Measurements from ENCODE around the gene TCOF1. TPM values are rescaled to one million over a fixed set of nuclear protein-coding genes. Genes with fewer than 3 reads are reported as not detected.

Gene TCOF1
- total and polyA plus RNA-seq, 11 donors = 11.9 to 29.9 (median 16.0) TPM

DNA sequence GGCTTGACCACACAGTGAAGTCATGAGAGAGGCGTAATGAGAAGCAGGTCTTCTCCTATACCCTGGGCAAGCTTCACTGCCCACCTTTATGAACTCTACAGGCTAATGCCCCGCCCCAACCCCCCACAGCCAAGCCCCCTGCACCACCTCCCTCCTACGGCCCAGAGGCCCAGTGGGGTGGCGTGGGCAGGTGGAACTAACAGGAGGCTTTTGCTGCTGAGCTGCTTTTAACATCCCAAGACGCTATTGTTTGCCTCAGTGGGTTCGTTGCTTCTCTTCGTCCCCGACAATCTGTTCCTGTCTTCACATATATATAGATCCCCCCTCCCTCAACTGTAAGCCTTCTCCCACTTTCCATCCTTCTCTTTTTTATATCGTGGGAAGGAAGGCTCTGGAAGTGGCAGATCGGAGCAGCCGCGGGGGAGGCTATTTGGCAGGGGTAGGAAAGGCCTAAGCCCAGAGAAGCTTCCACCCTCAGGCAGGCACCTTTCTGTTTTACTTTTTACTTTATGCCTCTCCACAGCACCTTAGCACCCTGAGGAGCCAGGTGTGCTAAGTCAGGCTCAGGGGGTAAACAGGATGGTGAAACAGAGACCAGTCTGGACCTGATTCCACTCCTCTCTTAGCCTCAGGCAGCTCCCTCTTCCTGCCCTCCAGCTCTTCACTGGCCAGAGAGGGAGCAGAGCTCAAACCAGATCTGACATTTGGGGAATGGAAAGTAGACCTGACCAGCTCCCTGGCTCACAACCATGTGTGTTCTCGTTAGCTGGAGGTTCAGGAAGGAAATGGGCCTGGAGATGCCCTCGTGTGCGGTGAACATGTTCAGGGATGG, 28.7 kb downstream of the TCOF1 start:
- TF ChIP-seq POLR2A (IDR thresholded peaks at IDR 0.05) = no peak
- TF ChIP-seq, protein P1, sequence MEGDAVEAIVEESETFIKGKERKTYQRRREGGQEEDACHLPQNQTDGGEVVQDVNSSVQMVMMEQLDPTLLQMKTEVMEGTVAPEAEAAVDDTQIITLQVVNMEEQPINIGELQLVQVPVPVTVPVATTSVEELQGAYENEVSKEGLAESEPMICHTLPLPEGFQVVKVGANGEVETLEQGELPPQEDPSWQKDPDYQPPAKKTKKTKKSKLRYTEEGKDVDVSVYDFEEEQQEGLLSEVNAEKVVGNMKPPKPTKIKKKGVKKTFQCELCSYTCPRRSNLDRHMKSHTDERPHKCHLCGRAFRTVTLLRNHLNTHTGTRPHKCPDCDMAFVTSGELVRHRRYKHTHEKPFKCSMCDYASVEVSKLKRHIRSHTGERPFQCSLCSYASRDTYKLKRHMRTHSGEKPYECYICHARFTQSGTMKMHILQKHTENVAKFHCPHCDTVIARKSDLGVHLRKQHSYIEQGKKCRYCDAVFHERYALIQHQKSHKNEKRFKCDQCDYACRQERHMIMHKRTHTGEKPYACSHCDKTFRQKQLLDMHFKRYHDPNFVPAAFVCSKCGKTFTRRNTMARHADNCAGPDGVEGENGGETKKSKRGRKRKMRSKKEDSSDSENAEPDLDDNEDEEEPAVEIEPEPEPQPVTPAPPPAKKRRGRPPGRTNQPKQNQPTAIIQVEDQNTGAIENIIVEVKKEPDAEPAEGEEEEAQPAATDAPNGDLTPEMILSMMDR (IDR thresholded peaks at IDR 0.05) = no peak
- H3K27me3 ChIP-seq = no peaks in the 10 kb centered on the region
- no peak overlapping the region for H3K4me3 ChIP-seq
- no peaks in the 10 kb centered on the region for H3K4me1 ChIP-seq
- intact Hi-C loops (cut with DNase I) = no loop called here
- DNase-seq (no peak), ATAC-seq (no peak)
- WGBS, 4 donors = 81 to 86% (median 85%) methylated on average over 15 of the region's 15 CpGs
- no peak overlapping the region for H3K27ac ChIP-seq
- peaks cover 3 to 100% (median 97%) of the 10 kb centered on the region in 9 donors for H3K36me3 ChIP-seq
- no peaks in the 10 kb centered on the region for H3K9me3 ChIP-seq

DNA sequence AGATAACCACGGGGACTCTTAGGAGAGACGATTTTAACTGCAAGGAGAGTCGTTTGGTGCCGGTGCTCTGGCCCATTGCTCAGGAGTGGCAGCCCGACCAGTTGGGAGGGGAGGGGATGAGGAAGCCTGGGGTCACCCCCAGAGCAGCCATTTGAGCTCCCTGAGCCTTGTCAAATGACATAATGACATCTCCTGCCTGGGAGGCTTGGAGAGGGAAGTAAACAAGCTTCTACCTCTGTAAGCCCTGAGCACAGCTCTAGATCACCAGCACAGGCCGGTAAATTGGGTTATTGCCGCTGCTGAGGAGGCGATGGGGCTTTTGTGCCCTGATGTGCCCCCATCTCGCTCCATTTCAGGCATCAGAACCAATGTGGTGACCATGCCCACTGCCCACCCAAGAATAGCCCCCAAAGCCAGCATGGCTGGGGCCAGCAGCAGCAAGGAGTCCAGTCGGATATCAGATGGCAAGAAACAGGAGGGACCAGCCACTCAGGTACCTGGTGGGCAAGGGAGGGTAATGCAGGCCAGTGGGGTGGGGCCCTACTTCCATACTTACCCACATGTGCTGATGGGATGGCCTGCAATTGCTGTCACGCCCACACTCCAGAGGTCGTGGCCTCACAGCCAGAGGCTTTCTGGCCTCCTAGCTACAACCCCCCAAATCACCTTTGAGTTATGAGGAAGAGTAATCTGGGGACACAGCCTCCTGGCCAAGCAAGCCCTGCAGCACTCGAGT, 32.2 kb downstream of the TCOF1 start:
- WGBS, 4 donors = 80 to 82% (median 81%) methylated on average over 9 to 13 of the region's 13 CpGs
- DNase-seq (no peak), ATAC-seq (no peak)
- intact Hi-C loops (cut with DNase I) = loop anchor here in 1 of 10 donors (10.0 kb wide), 1 partner anchor 55 kb away; the partner anchor contains the start of gene RPS14
- Histone ChIP-seq H3K27me3 (no peaks in the 10 kb centered on the region), H3K4me1 (no peaks in the 10 kb centered on the region), H3K4me3 (no peak overlapping the region), H3K36me3 (peaks cover 0 to 100% (median 96%) of the 10 kb centered on the region in 9 donors), H3K9me3 (no peaks in the 10 kb centered on the region), H3K27ac (no peak overlapping the region)
- no peak for TF ChIP-seq POLR2A (IDR thresholded peaks at IDR 0.05)

DNA sequence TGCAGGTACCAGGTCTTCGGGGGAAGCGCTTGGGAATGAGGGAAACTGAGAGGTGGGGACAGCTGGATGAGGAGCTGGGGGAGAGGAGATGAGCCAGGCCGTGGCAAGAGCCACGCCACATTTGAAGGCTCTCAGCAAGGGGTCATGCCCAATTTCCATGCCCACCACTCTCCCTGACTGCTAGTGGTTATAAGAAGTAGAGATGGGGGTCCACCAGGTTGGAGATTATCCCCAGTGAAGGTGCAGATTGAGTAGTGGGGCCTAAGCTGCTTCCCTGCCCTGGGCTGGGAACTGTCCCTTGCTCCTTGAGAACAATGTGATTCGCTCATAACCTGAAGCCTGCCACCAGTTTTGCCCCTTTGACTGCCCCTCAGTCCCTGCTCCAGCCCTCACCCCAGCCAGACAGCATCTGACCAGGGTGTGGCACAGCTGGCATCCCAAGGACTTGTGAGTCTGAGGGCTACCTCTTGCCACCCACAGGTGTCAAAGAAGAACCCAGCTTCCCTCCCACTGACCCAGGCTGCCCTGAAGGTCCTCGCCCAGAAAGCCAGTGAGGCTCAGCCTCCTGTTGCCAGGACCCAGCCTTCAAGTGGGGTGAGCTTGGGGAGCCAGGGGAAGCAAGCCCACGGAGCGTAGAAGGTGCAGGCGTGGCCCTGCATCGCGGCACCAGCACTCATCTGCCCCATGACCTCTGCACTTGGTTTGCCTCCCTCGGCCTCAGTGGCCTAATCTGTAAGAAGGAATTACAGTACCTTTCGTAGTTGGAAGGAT, 33.8 kb downstream of the TCOF1 start:
- 94 to 96% (median 96%) methylated on average over 13 of the region's 13 CpGs for WGBS, 4 donors
- intact Hi-C loops (cut with DNase I) = loop anchor here in 1 of 10 donors (10.0 kb wide), 1 partner anchor 54 kb away; the partner anchor contains the start of gene RPS14
- no peak overlapping the region for H3K27ac ChIP-seq
- no peaks in the 10 kb centered on the region for H3K4me1 ChIP-seq
- DNase-seq (no peak), ATAC-seq (no peak)
- H3K36me3 ChIP-seq = peaks cover 0 to 99% (median 95%) of the 10 kb centered on the region in 9 donors
- no peak for TF ChIP-seq POLR2A (IDR thresholded peaks at IDR 0.05)
- TF ChIP-seq, protein P1 (IDR thresholded peaks at IDR 0.05) = no peak
- no peaks in the 10 kb centered on the region for H3K9me3 ChIP-seq
- H3K27me3 ChIP-seq = no peaks in the 10 kb centered on the region
- H3K4me3 ChIP-seq = no peak overlapping the region

DNA sequence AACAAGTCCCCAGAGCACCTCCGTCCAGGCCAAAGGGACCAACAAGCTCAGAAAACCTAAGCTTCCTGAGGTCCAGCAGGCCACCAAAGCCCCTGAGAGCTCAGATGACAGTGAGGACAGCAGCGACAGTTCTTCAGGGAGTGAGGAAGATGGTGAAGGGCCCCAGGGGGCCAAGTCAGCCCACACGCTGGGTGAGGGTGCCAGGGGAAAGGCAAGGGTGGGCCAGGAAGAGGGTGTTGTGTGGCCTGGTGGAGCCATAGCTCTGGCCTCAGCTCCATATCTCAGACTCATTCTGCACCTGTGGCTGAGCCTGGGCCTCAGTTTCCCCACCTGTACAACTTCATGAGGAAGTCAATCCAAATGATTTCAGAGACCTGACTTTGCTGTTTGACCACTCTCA, 34.5 kb downstream of the TCOF1 start:
- Histone ChIP-seq H3K27ac (no peak overlapping the region), H3K36me3 (peaks cover 0 to 99% (median 95%) of the 10 kb centered on the region in 9 donors), H3K27me3 (no peaks in the 10 kb centered on the region), H3K9me3 (no peaks in the 10 kb centered on the region), H3K4me3 (no peak overlapping the region), H3K4me1 (no peaks in the 10 kb centered on the region)
- 81 to 95% (median 94%) methylated on average over 3 of the region's 3 CpGs for WGBS, 4 donors
- no peak for TF ChIP-seq POLR2A (IDR thresholded peaks at IDR 0.05)
- TF ChIP-seq, protein P1 (IDR thresholded peaks at IDR 0.05) = no peak
- ATAC-seq = no peak
- intact Hi-C loops (cut with DNase I) = loop anchor here in 1 of 10 donors (10.0 kb wide), 1 partner anchor 53 kb away; the partner anchor contains the start of gene RPS14
- DNase-seq = no peak
